Adrenal gland (tissue), 12 donors: Measurements from ENCODE around the gene FOXK2. TPM values are rescaled to one million over a fixed set of nuclear protein-coding genes. Genes with fewer than 3 reads are reported as not detected.
"Not testable (repeated sequence)": the region's sequence is repeated elsewhere in the genome, so short reads cannot be mapped to it uniquely, and the experiment has no call there.

Experiments used
- DNase-seq, 7 donors: peaks; one replicate each; pipeline ENCODE4 v3.0.0-alpha.2; 2019 to 2020
- H3K27ac ChIP-seq, 5 donors: fragments of 200-600 bp; sonication (generic) in 4 of 5; 1 replicate in 3 of 5; 2 replicates in 2 of 5; pipeline versions ENCODE4 v1.5.1 to v1.8.0; 2016 to 2020; ENCODE audit warnings: mild to moderate bottlenecking in 1 of 5
- H3K27me3 ChIP-seq: fragments of 200-600 bp; 2 replicates; pipeline ENCODE4 v1.8.0; 2021
- H3K36me3 ChIP-seq, 2 donors: fragments of 200-600 bp; replicated peaks in 1 of 2; 1 replicate in 1 of 2; 2 replicates in 1 of 2; pipeline versions ENCODE4 v1.5.1 to v1.8.0; 2018 to 2022
- H3K4me1 ChIP-seq, 2 donors: fragments of 200-600 bp; replicated peaks in 1 of 2; 1 replicate in 1 of 2; 2 replicates in 1 of 2; pipeline versions ENCODE4 v1.5.1 to v1.8.0; 2018 to 2021
- H3K4me3 ChIP-seq, 4 donors: fragments of 200-600 bp; sonication (generic) in 3 of 4; one replicate each; pipeline ENCODE4 v1.5.1; 2016 to 2018
- H3K9me3 ChIP-seq, 3 donors: fragments of 200-600 bp; sonication (generic) in 1 of 3; replicated peaks in 1 of 3; 1 replicate in 2 of 3; 2 replicates in 1 of 3; pipeline versions ENCODE4 v1.5.1 to v1.8.0; 2016 to 2021
- CTCF ChIP-seq, 6 experiments: fragments of 450-650 bp in 4 of 6; fragments of 200-600 bp in 2 of 6; sonication (generic) in 1 of 6; IDR thresholded peaks; 1 replicate in 5 of 6; 2 replicates in 1 of 6; pipeline versions ENCODE4 v1.5.1 to v1.8.0; 2016 to 2021; ENCODE audit warnings: antibody characterized with exemption in 6 of 6, mild to moderate bottlenecking in 2 of 6, moderate library complexity in 1 of 6
- POLR2A ChIP-seq, 2 donors: fragments of 450-650 bp; IDR thresholded peaks; one replicate each; pipeline ENCODE4 v1.6.1; 2017; ENCODE audit warnings: antibody characterized with exemption in 2 of 2, mild to moderate bottlenecking in 2 of 2, moderate library complexity in 1 of 2
- WGBS, 4 donors: extraction: QIAGEN DNeasy Blood & Tissue Kit in 2 of 4; methylation state at CpG; one replicate each; pipeline versions ENCODE4 v1.1.5 to v1.1.7; 2013 to 2017; 5-methylcytosine and 5-hydroxymethylcytosine counted together
- intact Hi-C, 2 donors: fragments of 100-400 bp; cut with DNase I; formaldehyde crosslinking; loops; one replicate each; pipeline versions ENCODE4 v1.14.1 to v1.15.0; 2022 to 2023
- polyA plus RNA-seq, 3 donors: library from polyadenylated mRNA; stranded (reverse); fragments of 200-250 nt in 2 of 3; fragments of 350-450 nt in 1 of 3; fragmentation: Illumina TruSeq in 1 of 3; extraction: RNeasy Lipid Tissue Mini Kit (QIAGEN cat#74804) in 1 of 3; gene quantifications; one replicate each; pipeline ENCODE4 v1.2.3, GENCODE V29; 2013 to 2014
- total RNA-seq, 9 donors: library from RNA; depleted of rRNA in 4 of 9; stranded (reverse); fragments of >200 nt in 4 of 9; fragments of 120-200 nt in 1 of 9; fragmentation: NEBNext Ultra II Directional in 1 of 9; extraction: Animal tissue kit (Norgen Biotek cat#: 25700) in 1 of 9; gene quantifications; one replicate each; pipeline versions ENCODE4 v1.1.0 to v1.2.4, GENCODE V29; 2013 to 2023
- donor health status: healthy with polysubstance abuse.
- donor health status: Bipolar disorder and iron deficiency.
- donor health status: DM: yes; HTN: yes; CAD: no.
- donor health status: DM: no; HTN: no; CAD: no.
- donor health status: DM: no; HTN: no; CAD: no.
- donor health status: DM: yes; HTN: yes; CAD: no.

Gene FOXK2
- total and polyA plus RNA-seq, 12 donors: 30.5 to 138 (median 45.5) TPM

GRCh38 chr17:82582213-82582612 is 62.7 kb downstream of the FOXK2 start:
- Histone ChIP-seq H3K4me3 (no peak overlapping the region), H3K4me1 (peaks cover 9 to 15% of the 10 kb centered on the region in 2 donors), H3K36me3 (peaks cover 0 to 26% of the 10 kb centered on the region in 2 donors), H3K9me3 (no peaks in the 10 kb centered on the region), H3K27me3 (no peaks in the 10 kb centered on the region), H3K27ac (peak overlapping the region in 2 of 5 donors; percentile 36 to 48)
- TF ChIP-seq POLR2A (IDR thresholded peaks at IDR 0.05) (no peak), CTCF (IDR thresholded peaks at IDR 0.05) (no peak)
- 45 to 59% (median 55%) methylated on average over 5 to 8 of the region's 8 CpGs for WGBS, 4 donors
- intact Hi-C loops: no loop called here
- DNase-seq: peak; percentile 54 to 84 (median 67)

- 89 to 90% (median 90%) methylated on average over 11 of the region's 11 CpGs for WGBS, 4 donors
- intact Hi-C loops: no loop called here
- TF ChIP-seq CTCF (IDR thresholded peaks at IDR 0.05): no peak
- no peak for TF ChIP-seq POLR2A (IDR thresholded peaks at IDR 0.05)
- Histone ChIP-seq H3K4me3 (no peak overlapping the region), H3K36me3 (peaks cover 0 to 29% of the 10 kb centered on the region in 2 donors), H3K9me3 (no peaks in the 10 kb centered on the region), H3K4me1 (peaks cover 9 to 15% of the 10 kb centered on the region in 2 donors), H3K27ac (peak overlapping the region in 1 of 5 donors; percentile 48), H3K27me3 (no peaks in the 10 kb centered on the region)
- no peak for DNase-seq
Measured at GRCh38 chr17:82582709-82583108, 63.2 kb downstream of the FOXK2 start.

- Histone ChIP-seq H3K27ac (no peak overlapping the region), H3K9me3 (no peaks in the 10 kb centered on the region), H3K4me3 (no peak overlapping the region), H3K4me1 (peaks cover 2 to 4% of the 10 kb centered on the region in 2 donors), H3K27me3 (no peaks in the 10 kb centered on the region), H3K36me3 (peaks cover 0 to 34% of the 10 kb centered on the region in 2 donors)
- no peak for DNase-seq
- WGBS, 4 donors: 92 to 95% (median 94%) methylated on average over 22 to 28 of the region's 28 CpGs
- no peak for TF ChIP-seq CTCF (IDR thresholded peaks at IDR 0.05)
- TF ChIP-seq POLR2A (IDR thresholded peaks at IDR 0.05): no peak
- intact Hi-C loops: no loop called here
Measured at GRCh38 chr17:82583720-82584234, 64.2 kb downstream of the FOXK2 start.

GRCh38 chr17:82585935-82586575 is 66.5 kb downstream of the FOXK2 start:
- peaks cover 0 to 34% of the 10 kb centered on the region in 2 donors for H3K36me3 ChIP-seq
- H3K9me3 ChIP-seq, H3K4me1 ChIP-seq, H3K27me3 ChIP-seq, H3K4me3 ChIP-seq, intact Hi-C loops: not testable (repeated sequence)
- DNase-seq: peak in 5 of 7 donors; percentile 50 to 90 (median 65)
- H3K27ac ChIP-seq: peak overlapping the region in 2 of 5 donors; percentile 17 to 20
- WGBS, 4 donors: 83 to 93% (median 89%) methylated on average over 19 to 23 of the region's 23 CpGs
